Measurements from ENCODE around the gene ACTN4.

ACTN4 gene

DNA sequence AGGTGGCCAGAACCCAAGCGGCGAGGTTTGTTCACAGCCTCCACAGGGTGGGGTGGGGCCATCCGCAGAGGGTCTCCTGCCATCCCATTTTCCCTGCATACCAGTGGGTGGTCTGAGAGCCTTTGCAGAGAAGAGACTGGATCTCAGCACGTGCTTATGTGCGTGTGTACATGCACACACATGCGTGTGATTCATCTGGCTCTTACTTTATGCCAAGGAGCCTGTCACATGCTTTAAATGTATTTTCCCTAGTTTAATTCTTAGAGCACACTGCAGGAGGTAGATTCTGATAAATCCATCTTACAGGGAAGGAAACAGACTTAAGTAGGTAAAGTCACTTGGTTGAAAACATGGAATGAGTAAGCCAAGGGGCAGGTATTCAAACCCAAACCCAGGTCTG, 49.7 kb downstream of the ACTN4 start:
- no peak overlapping the region for H3K4me3 ChIP-seq (ENCODE audit: low read length)
- H3K27me3 ChIP-seq (ENCODE audit: control insufficient read depth, insufficient read depth, low read length): no peaks in the 10 kb centered on the region
- no peaks in the 10 kb centered on the region for H3K9me3 ChIP-seq (ENCODE audit: control insufficient read depth, insufficient read depth, low read length)
- H3K27ac ChIP-seq (ENCODE audit: low read length): no peak overlapping the region
- H3K36me3 ChIP-seq (ENCODE audit: control insufficient read depth, insufficient read depth, low read length): peaks cover 9% of the 10 kb centered on the region; the same call in 1 of the 2 replicates
- no peak for DNase-seq (ENCODE audit: low read depth, low spot score)
- WGBS (ENCODE audit: insufficient coverage, insufficient read length): no CpG with 5 or more reads among the region's 6 CpGs
- peaks cover 12% of the 10 kb centered on the region for H3K4me1 ChIP-seq (ENCODE audit: control insufficient read depth, insufficient read depth, low read length)

DNA sequence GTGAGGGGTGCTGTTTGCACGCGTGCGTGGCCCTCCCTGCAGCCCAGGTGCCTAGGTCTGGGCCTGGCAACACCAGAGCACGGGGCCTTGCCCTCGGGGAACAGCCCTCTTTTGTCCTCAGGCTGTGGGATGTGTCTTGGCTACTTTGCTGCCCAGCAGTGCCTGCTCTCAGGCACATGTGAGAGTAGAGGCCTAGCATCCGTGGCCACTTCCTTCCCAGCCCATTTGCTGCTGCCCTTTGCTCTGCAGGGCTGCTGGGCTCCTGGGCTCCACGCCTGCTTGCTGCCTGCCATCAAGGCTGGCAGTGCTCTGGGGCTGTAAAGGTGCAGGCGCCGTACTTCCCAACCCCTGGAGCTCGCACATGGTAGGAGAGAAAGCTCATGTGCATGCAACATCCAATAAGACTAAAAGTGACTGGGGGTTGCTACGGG, 50.2 kb downstream of the ACTN4 start:
- H3K9me3 ChIP-seq (ENCODE audit: control insufficient read depth, insufficient read depth, low read length): no peaks in the 10 kb centered on the region
- no CpG with 5 or more reads among the region's 11 CpGs for WGBS (ENCODE audit: insufficient coverage, insufficient read length)
- DNase-seq (ENCODE audit: low read depth, low spot score): no peak
- no peak overlapping the region for H3K4me3 ChIP-seq (ENCODE audit: low read length)
- H3K27ac ChIP-seq (ENCODE audit: low read length): no peak overlapping the region
- peaks cover 11% of the 10 kb centered on the region for H3K4me1 ChIP-seq (ENCODE audit: control insufficient read depth, insufficient read depth, low read length)
- H3K27me3 ChIP-seq (ENCODE audit: control insufficient read depth, insufficient read depth, low read length): no peaks in the 10 kb centered on the region
- peaks cover 14% of the 10 kb centered on the region; the same call in 1 of the 2 replicates for H3K36me3 ChIP-seq (ENCODE audit: control insufficient read depth, insufficient read depth, low read length)

DNA sequence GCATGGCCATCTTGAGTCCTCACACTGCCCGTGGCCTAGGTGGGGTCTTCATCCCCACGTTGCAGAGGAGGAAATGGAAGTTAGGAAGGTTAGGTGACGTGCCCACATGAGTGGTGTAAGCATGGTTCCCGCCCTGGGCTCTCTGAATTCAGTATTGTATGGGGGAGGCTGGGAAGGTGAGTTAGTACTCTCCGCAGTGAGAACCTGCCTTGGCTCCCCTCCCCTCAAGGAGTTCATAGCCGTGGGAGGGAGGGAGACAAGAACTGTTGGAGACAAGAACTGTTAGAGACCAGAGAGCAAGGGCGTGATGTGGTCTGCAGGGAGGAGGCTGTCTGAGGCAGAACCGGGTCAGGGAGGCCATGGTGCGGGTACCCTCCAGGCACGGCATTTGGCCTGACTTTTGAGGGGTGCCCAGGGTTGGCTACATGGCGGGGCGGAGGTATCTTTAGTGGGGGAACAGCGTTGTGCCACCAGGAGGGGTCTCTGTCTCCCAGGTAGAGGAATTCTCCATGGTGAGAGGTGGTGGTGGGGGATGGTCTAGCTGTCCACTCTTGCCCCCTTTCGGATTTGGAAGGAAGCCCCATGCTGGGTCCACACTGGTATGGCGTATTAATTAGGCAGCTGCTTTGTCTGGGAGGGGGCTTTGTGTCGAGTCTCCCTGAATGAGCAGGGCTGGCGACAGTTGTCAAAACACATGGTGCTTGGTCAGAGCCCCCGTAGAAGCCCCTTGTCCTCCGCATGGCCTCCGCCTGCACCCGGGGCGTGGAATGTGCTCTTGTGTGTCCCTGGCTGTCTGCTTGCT, 51.0 kb downstream of the ACTN4 start:
- H3K27me3 ChIP-seq (ENCODE audit: control insufficient read depth, insufficient read depth, low read length): no peaks in the 10 kb centered on the region
- no peak for DNase-seq (ENCODE audit: low read depth, low spot score)
- H3K4me3 ChIP-seq (ENCODE audit: low read length): no peak overlapping the region
- no CpG with 5 or more reads among the region's 22 CpGs for WGBS (ENCODE audit: insufficient coverage, insufficient read length)
- peaks cover 14% of the 10 kb centered on the region for H3K36me3 ChIP-seq (ENCODE audit: control insufficient read depth, insufficient read depth, low read length)
- peaks cover 7% of the 10 kb centered on the region for H3K4me1 ChIP-seq (ENCODE audit: control insufficient read depth, insufficient read depth, low read length)
- no peaks in the 10 kb centered on the region for H3K9me3 ChIP-seq (ENCODE audit: control insufficient read depth, insufficient read depth, low read length)
- no peak overlapping the region for H3K27ac ChIP-seq (ENCODE audit: low read length)

DNA sequence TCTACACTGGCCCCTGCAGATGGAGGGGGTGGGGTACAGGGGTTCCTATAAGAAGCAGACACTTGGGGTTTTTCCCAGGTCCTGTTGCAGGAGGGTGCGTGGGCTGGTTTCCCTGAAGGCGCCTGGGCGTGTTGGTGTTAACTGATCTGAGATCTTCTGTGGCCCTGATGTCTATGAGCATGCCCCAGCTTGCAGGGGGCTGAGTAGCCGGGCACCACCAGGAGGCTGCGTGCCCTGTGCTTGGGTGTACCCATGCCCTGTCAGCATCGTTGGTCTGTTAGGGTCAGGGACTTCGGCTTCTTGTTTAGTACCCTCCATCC, 51.5 kb downstream of the ACTN4 start:
- WGBS (ENCODE audit: insufficient coverage, insufficient read length): no CpG with 5 or more reads among the region's 7 CpGs
- Histone ChIP-seq H3K36me3 (ENCODE audit: control insufficient read depth, insufficient read depth, low read length) (peaks cover 20% of the 10 kb centered on the region), H3K9me3 (ENCODE audit: control insufficient read depth, insufficient read depth, low read length) (no peaks in the 10 kb centered on the region), H3K4me3 (ENCODE audit: low read length) (no peak overlapping the region), H3K27ac (ENCODE audit: low read length) (no peak overlapping the region), H3K4me1 (ENCODE audit: control insufficient read depth, insufficient read depth, low read length) (peaks cover 7% of the 10 kb centered on the region), H3K27me3 (ENCODE audit: control insufficient read depth, insufficient read depth, low read length) (no peaks in the 10 kb centered on the region)
- no peak for DNase-seq (ENCODE audit: low read depth, low spot score)

DNA sequence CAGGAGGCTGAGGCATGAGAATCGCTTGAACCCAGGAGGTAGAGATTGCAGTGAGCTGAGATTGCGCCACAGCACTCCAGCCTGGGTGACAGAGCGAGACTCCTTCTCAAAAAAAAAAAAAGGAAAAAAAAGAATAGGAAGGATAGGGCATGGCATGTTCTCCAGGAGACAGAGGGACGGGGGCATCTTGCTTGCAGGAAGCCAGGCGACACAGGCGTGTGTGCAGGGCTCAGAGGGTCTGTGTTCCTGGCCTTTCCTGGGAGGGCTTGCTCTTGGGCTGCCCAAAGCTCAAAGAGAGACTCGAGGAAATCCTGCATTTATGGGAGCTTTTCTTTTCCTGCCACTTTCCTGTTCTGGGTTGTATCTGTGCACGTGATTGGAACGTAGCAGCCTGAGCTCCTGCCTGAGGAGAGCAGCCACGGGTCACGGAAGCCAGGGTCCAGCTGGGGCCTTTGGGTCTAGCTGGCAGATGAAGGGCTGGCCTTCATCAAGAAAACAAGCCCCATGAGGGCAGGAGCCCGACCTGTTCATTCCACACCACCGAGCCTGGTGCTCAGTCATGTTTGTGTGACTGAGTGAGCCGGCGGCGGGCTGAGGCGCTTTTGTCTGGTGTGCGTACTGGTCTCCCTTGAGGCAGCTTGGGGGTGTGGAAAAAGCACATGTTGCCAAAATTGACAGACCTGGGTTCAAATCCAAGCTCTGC, 52.3 kb downstream of the ACTN4 start:
- peaks cover 23% of the 10 kb centered on the region for H3K36me3 ChIP-seq (ENCODE audit: control insufficient read depth, insufficient read depth, low read length)
- H3K27ac ChIP-seq (ENCODE audit: low read length): no peak overlapping the region
- DNase-seq (ENCODE audit: low read depth, low spot score): no peak
- H3K27me3 ChIP-seq (ENCODE audit: control insufficient read depth, insufficient read depth, low read length): no peaks in the 10 kb centered on the region
- H3K4me3 ChIP-seq (ENCODE audit: low read length): no peak overlapping the region
- peaks cover 7% of the 10 kb centered on the region for H3K4me1 ChIP-seq (ENCODE audit: control insufficient read depth, insufficient read depth, low read length)
- no CpG with 5 or more reads among the region's 18 CpGs for WGBS (ENCODE audit: insufficient coverage, insufficient read length)
- H3K9me3 ChIP-seq (ENCODE audit: control insufficient read depth, insufficient read depth, low read length): no peaks in the 10 kb centered on the region

DNA sequence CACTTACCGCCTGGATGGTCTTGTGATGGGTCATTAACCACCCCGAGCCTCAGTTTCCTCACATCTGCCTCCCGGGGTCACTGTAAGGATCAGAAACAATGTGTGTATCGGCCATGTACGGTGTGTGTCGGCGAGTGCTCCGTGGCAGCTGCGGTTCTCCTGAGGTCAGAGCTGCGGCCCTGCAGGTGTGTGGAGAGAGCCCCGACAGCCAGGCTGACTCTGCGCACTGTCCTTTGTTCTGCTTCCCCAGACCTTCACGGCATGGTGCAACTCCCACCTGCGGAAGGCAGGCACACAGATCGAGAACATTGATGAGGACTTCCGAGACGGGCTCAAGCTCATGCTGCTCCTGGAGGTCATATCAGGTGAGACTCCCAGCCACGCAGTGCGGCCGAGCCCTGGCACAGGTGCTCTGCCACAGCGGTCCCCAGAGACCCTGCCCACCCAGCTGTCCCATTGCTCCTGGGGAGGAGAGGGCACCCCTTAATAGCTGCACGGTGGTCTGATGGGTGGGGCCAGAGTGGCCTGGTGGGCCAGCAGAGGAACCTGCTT, 53.0 kb downstream of the ACTN4 start:
- no CpG with 5 or more reads among the region's 22 CpGs for WGBS (ENCODE audit: insufficient coverage, insufficient read length)

DNA sequence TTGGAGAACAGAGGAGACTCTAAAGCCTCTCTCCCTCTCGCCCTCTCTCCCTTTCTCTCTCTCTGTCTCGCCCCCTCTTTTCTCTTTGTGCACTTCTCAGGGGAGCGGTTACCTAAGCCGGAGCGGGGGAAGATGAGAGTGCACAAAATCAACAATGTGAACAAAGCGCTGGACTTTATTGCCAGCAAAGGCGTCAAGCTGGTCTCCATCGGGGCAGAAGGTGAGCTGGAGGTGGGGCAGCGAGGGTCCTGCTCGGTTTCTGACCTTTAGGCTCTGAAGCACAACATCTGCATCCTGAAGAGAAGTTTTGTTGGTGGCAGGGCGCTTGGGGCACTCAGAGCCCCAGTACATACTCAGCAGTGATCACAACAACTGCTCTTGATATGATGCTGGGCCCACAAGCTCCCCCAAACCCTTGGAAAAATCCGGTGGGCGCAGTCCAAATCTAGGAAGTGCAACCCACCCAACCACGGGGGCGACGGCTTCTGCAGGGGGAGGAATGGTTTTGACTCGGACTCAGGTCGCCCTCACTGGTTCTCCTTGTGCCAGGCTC, 53.5 kb downstream of the ACTN4 start:
- H3K4me1 ChIP-seq (ENCODE audit: control insufficient read depth, insufficient read depth, low read length): peaks cover 7% of the 10 kb centered on the region
- H3K27me3 ChIP-seq (ENCODE audit: control insufficient read depth, insufficient read depth, low read length): no peaks in the 10 kb centered on the region
- H3K9me3 ChIP-seq (ENCODE audit: control insufficient read depth, insufficient read depth, low read length): no peaks in the 10 kb centered on the region
- peaks cover 35% of the 10 kb centered on the region for H3K36me3 ChIP-seq (ENCODE audit: control insufficient read depth, insufficient read depth, low read length)
- H3K4me3 ChIP-seq (ENCODE audit: low read length): no peak overlapping the region
- DNase-seq (ENCODE audit: low read depth, low spot score): no peak
- H3K27ac ChIP-seq (ENCODE audit: low read length): no peak overlapping the region
- no CpG with 5 or more reads among the region's 18 CpGs for WGBS (ENCODE audit: insufficient coverage, insufficient read length)

More for the DNA sequence above, 53.0 kb downstream of the ACTN4 start:
- peaks cover 29% of the 10 kb centered on the region for H3K36me3 ChIP-seq (ENCODE audit: control insufficient read depth, insufficient read depth, low read length)
- no peaks in the 10 kb centered on the region for H3K9me3 ChIP-seq (ENCODE audit: control insufficient read depth, insufficient read depth, low read length)
- H3K4me1 ChIP-seq (ENCODE audit: control insufficient read depth, insufficient read depth, low read length): peaks cover 7% of the 10 kb centered on the region
- no peak overlapping the region for H3K27ac ChIP-seq (ENCODE audit: low read length)
- no peaks in the 10 kb centered on the region for H3K27me3 ChIP-seq (ENCODE audit: control insufficient read depth, insufficient read depth, low read length)
- no peak overlapping the region for H3K4me3 ChIP-seq (ENCODE audit: low read length)
- no peak for DNase-seq (ENCODE audit: low read depth, low spot score)

DNA sequence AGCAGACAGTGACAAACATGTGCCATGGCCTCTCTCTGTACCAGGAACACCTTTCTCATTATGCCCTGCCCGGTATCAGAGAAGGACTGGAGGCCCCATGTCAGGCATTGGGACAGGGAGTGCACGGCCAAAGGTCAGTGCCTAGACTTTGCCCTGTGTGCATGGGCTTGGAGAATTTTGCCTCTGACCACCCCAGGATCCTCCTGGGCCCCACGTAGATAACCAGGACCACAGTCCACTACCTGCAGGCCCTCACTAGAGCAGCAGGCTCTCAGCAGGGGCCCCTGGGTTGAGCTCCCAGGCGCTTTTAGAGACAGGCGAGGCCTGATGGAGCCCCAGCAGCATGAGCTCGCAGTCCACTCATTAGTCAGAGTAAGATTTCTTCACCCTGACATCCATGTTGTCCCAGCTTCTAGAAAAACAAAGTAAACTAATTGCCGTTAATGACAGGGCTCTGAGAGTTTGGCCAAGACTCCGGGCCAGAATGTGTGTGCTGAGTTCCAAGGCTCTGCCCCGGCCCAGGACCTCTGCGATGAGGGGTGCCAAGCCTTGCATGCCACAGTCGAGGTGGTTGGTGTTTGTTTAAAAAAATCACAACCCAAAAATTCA, 54.1 kb downstream of the ACTN4 start:
- Histone ChIP-seq H3K4me3 (ENCODE audit: low read length) (no peak overlapping the region), H3K4me1 (ENCODE audit: control insufficient read depth, insufficient read depth, low read length) (peaks cover 7% of the 10 kb centered on the region), H3K9me3 (ENCODE audit: control insufficient read depth, insufficient read depth, low read length) (no peaks in the 10 kb centered on the region), H3K27me3 (ENCODE audit: control insufficient read depth, insufficient read depth, low read length) (no peaks in the 10 kb centered on the region), H3K27ac (ENCODE audit: low read length) (no peak overlapping the region), H3K36me3 (ENCODE audit: control insufficient read depth, insufficient read depth, low read length) (peaks cover 41% of the 10 kb centered on the region)
- no peak for DNase-seq (ENCODE audit: low read depth, low spot score)
- no CpG with 5 or more reads among the region's 11 CpGs for WGBS (ENCODE audit: insufficient coverage, insufficient read length)

DNA sequence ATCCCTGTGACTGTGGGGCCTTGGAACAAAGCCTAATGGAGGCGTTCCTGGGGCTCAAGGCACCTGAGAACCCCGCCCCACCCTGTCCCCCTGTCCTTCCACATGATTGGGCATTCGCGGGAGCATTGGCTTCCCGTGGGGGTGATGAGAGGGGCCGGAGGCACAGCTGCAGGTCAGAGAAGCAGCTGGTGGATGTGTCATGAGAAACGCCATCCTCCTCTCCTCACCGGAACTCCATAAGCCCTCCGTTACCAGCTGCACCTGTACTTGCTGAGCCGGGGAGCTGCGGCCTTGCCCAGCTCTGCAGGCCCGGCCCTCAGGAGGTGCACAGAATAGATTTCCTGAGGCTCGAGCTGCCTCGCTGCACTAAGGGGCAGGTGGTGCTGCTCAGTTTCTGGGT, 54.8 kb downstream of the ACTN4 start:
- Histone ChIP-seq H3K27me3 (ENCODE audit: control insufficient read depth, insufficient read depth, low read length) (no peaks in the 10 kb centered on the region), H3K27ac (ENCODE audit: low read length) (no peak overlapping the region), H3K36me3 (ENCODE audit: control insufficient read depth, insufficient read depth, low read length) (peaks cover 46% of the 10 kb centered on the region), H3K9me3 (ENCODE audit: control insufficient read depth, insufficient read depth, low read length) (no peaks in the 10 kb centered on the region), H3K4me1 (ENCODE audit: control insufficient read depth, insufficient read depth, low read length) (peaks cover 7% of the 10 kb centered on the region), H3K4me3 (ENCODE audit: low read length) (no peak overlapping the region)
- no CpG with 5 or more reads among the region's 14 CpGs for WGBS (ENCODE audit: insufficient coverage, insufficient read length)
- no peak for DNase-seq (ENCODE audit: low read depth, low spot score)

DNA sequence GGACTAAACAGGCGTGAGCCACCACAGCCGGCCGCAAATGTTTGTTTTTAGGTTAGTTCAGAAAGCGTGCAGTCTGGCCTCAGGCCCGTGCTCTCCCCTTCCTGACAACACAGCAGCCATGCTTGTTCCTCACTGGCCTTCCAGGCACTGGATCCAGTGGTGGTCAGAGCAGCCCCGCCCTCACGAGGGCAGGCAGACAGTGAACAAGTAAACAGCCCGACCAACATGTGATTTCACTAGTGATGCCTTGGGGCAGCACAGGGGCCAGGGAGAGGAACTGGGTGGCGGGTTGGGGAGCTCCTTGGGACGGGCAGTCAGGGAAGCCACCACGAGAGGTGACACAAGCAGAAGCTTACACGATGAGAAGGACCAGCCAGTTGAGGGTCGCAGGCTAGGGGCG, 56.1 kb downstream of the ACTN4 start:
- H3K9me3 ChIP-seq (ENCODE audit: control insufficient read depth, insufficient read depth, low read length): no peaks in the 10 kb centered on the region
- DNase-seq (ENCODE audit: low read depth, low spot score): no peak
- no peaks in the 10 kb centered on the region for H3K27me3 ChIP-seq (ENCODE audit: control insufficient read depth, insufficient read depth, low read length)
- no peak overlapping the region for H3K4me3 ChIP-seq (ENCODE audit: low read length)
- no peak overlapping the region for H3K27ac ChIP-seq (ENCODE audit: low read length)
- no CpG with 5 or more reads among the region's 14 CpGs for WGBS (ENCODE audit: insufficient coverage, insufficient read length)
- H3K36me3 ChIP-seq (ENCODE audit: control insufficient read depth, insufficient read depth, low read length): peaks cover 55% of the 10 kb centered on the region
- H3K4me1 ChIP-seq (ENCODE audit: control insufficient read depth, insufficient read depth, low read length): no peaks in the 10 kb centered on the region; the same call in 1 of the 2 replicates
